DOHH2 (cell line): Measurements from ENCODE around the gene MRPL54.

Source experiments
- H3F3A ChIP-seq: fragments of 200-600 bp; sonication (generic), shearing (Covaris generic); 2 replicates; pipeline ENCODE4 v1.6.0; 2016; ENCODE audit warnings: antibody characterized with exemption, mild to moderate bottlenecking; ENCODE audit not compliant: control insufficient read depth, insufficient read depth
- H3K27ac ChIP-seq: fragments of 200-600 bp; sonication (generic); 2 replicates; pipeline ENCODE4 v1.5.1; 2014; ENCODE audit warnings: low read depth, mild to moderate bottlenecking, low read length, moderate library complexity
- H3K27me3 ChIP-seq: fragments of 200-600 bp; sonication (generic); 2 replicates; pipeline ENCODE4 v1.6.1; 2014; ENCODE audit warnings: mild to moderate bottlenecking, low read length, mixed read lengths; ENCODE audit not compliant: control insufficient read depth
- H3K36me3 ChIP-seq: fragments of 200-600 bp; sonication (generic); 2 replicates; pipeline ENCODE4 v1.6.1; 2014; ENCODE audit warnings: mild to moderate bottlenecking, low read length, moderate library complexity, mixed read lengths; ENCODE audit not compliant: control insufficient read depth
- H3K4me1 ChIP-seq: fragments of 200-600 bp; sonication (generic); 2 replicates; pipeline ENCODE4 v1.6.1; 2014; ENCODE audit warnings: mild to moderate bottlenecking, low read length, mixed read lengths; ENCODE audit not compliant: control insufficient read depth
- H3K4me2 ChIP-seq: fragments of 200-600 bp; sonication (generic); 2 replicates; pipeline ENCODE4 v1.6.0; 2014; ENCODE audit warnings: mild to moderate bottlenecking, low read length, moderate library complexity
- H3K4me3 ChIP-seq: fragments of 200-600 bp; sonication (generic); 2 replicates; pipeline ENCODE4 v1.5.1; 2014; ENCODE audit warnings: mild to moderate bottlenecking, low read length, mixed read lengths
- H3K79me2 ChIP-seq: fragments of 200-600 bp; sonication (generic); 2 replicates; pipeline ENCODE4 v1.6.1; 2014; ENCODE audit warnings: mild to moderate bottlenecking, low read length, mixed read lengths; ENCODE audit not compliant: control insufficient read depth
- H3K9me2 ChIP-seq: fragments of 200-600 bp; sonication (generic); replicated peaks from 2 replicates; pipeline ENCODE4 v1.6.1; 2014; ENCODE audit warnings: mild to moderate bottlenecking, low read length, mixed read lengths; ENCODE audit not compliant: control insufficient read depth
- H3K9me3 ChIP-seq: fragments of 200-600 bp; sonication (generic); 2 replicates; pipeline ENCODE4 v1.6.1; 2014; ENCODE audit warnings: antibody characterized with exemption, low read length, mixed read lengths; ENCODE audit not compliant: control insufficient read depth, insufficient read depth
- H4K20me1 ChIP-seq: fragments of 200-600 bp; sonication (generic); 2 replicates; pipeline ENCODE4 v1.6.0; 2014; ENCODE audit warnings: low read depth, mild to moderate bottlenecking, antibody characterized with exemption, low read length, moderate library complexity; ENCODE audit not compliant: control insufficient read depth, insufficient read depth
- CTCF ChIP-seq: fragments of 200-600 bp; sonication (generic); IDR thresholded peaks from one replicate; pipeline ENCODE4 v1.5.1; 2014; ENCODE audit warnings: antibody characterized with exemption, mild to moderate bottlenecking, low read depth, low read length; ENCODE audit not compliant: poor library complexity, severe bottlenecking
- EZH2phosphoT487 ChIP-seq: fragments of 200-600 bp; sonication (generic); IDR thresholded peaks from 2 replicates; pipeline ENCODE4 v1.6.1; 2017; ENCODE audit warnings: borderline replicate concordance, mild to moderate bottlenecking, antibody characterized with exemption, low read length, moderate library complexity, mixed read lengths

MRPL54 gene

GRCh38 chr19:3771906-3772455 is 9.5 kb downstream of the MRPL54 start, which contains the start of gene RAX2:
Gene RAX2, minus strand, starts transcription at chr19:3772228. Its CDS starts 486 bp downstream, at chr19:3771742.
- H4K20me1 ChIP-seq = no peaks in the 10 kb centered on the region
- H3K9me3 ChIP-seq = no peaks in the 10 kb centered on the region
- no peak within 1 kb of the TSS for H3K4me3 ChIP-seq
- TF ChIP-seq EZH2phosphoT487 (no peak), CTCF (no peak)
- peaks cover 5% of the 10 kb centered on the region; the same call in 1 of the 2 replicates for H3K36me3 ChIP-seq
- no peaks in the 10 kb centered on the region for H3K27me3 ChIP-seq
- no peaks in the 10 kb centered on the region for H3K9me2 ChIP-seq
- no peaks in the 10 kb centered on the region for H3F3A ChIP-seq
- no peaks in the 10 kb centered on the region for H3K4me1 ChIP-seq
- H3K27ac ChIP-seq = no peak within 1 kb of the TSS
- H3K79me2 ChIP-seq = no peaks in the 10 kb centered on the region
- no peak within 1 kb of the TSS for H3K4me2 ChIP-seq

- Histone ChIP-seq H3K79me2 (no peaks in the 10 kb centered on the region), H3K36me3 (no peaks in the 10 kb centered on the region), H3F3A (no peaks in the 10 kb centered on the region), H3K4me2 (no peak overlapping the region), H3K27ac (no peak overlapping the region), H3K9me3 (no peaks in the 10 kb centered on the region), H3K9me2 (no peaks in the 10 kb centered on the region), H3K27me3 (no peaks in the 10 kb centered on the region), H4K20me1 (no peaks in the 10 kb centered on the region; the same call in 1 of the 2 replicates), H3K4me1 (no peaks in the 10 kb centered on the region), H3K4me3 (no peak overlapping the region)
- TF ChIP-seq CTCF = no peak
- no peak for TF ChIP-seq EZH2phosphoT487
Observed at GRCh38 chr19:3773814-3774515, 11.5 kb downstream of the MRPL54 start.

GRCh38 chr19:3774621-3775373 is 12.3 kb downstream of the MRPL54 start:
- no peaks in the 10 kb centered on the region for H3K79me2 ChIP-seq
- no peak overlapping the region for H3K4me2 ChIP-seq
- no peaks in the 10 kb centered on the region for H3K9me3 ChIP-seq
- H3K9me2 ChIP-seq = no peaks in the 10 kb centered on the region
- H4K20me1 ChIP-seq = no peaks in the 10 kb centered on the region; the same call in 1 of the 2 replicates
- H3K27me3 ChIP-seq = no peaks in the 10 kb centered on the region
- H3F3A ChIP-seq = no peaks in the 10 kb centered on the region
- no peaks in the 10 kb centered on the region for H3K4me1 ChIP-seq
- H3K36me3 ChIP-seq = no peaks in the 10 kb centered on the region
- H3K4me3 ChIP-seq = no peak overlapping the region
- H3K27ac ChIP-seq = no peak overlapping the region
- no peak for TF ChIP-seq CTCF
- TF ChIP-seq EZH2phosphoT487 = no peak
